A549 (cell line): ENCODE data around the gene INPP4B. TPM values are rescaled to one million over a fixed set of nuclear protein-coding genes. Genes with fewer than 3 reads are reported as not detected.

Experiments
- ATAC-seq, 2 experiments: fragments of 200-7000 bp in 1 of 2; fragments of >200 bp in 1 of 2; cut with Nextera tagmentation in 1 of 2; cut with Tn5 transposase in 1 of 2; 3 replicates each; pipeline versions ENCODE4 v1.8.0 to v1.9.1; 2018 to 2020; ENCODE audit warnings: mild to moderate bottlenecking in 1 of 2, moderate library complexity in 1 of 2
- CTCF ChIA-PET: fragments of 300-600 bp; sonication (Branson Sonifier 250); formaldehyde crosslinking; extraction: SDS; loops from one replicate; lab custom pipeline; 2021; ENCODE audit warnings: antibody characterized with exemption, inconsistent platforms; lab: Yijun Ruan, JAX
- POLR2A ChIA-PET: fragments of 350-600 bp; formaldehyde crosslinking; extraction: SDS; loops from one replicate; lab custom pipeline; 2021; ENCODE audit warnings: antibody characterized with exemption, inconsistent platforms; lab: Yijun Ruan, JAX
- DNase-seq, 2 experiments: peaks; one replicate each; pipeline versions ENCODE4 v3.0.0 to v3.0.0-alpha.2; 2011 to 2016; ENCODE audit warnings: low read depth in 1 of 2, low spot score in 1 of 2
- FAIRE-seq: peaks from 2 replicates; lab custom pipeline; 2011; peaks lifted over from hg19 to GRCh38; lab: Jason Lieb, UNC
- H3K27ac ChIP-seq, 2 experiments: fragments of >200 bp; sonication (Bioruptor Twin); formaldehyde crosslinking; 3 replicates each; pipeline ENCODE4 v1.5.1; 2016 to 2017
- H3K4me1 ChIP-seq: fragments of >200 bp; sonication (Bioruptor Twin); formaldehyde crosslinking; 3 replicates; pipeline ENCODE4 v1.6.1; 2016
- H3K4me2 ChIP-seq: fragments of >200 bp; sonication (Bioruptor Twin); formaldehyde crosslinking; 3 replicates; pipeline ENCODE4 v1.6.1; 2016
- H3K4me3 ChIP-seq: fragments of >200 bp; sonication (Bioruptor Twin); formaldehyde crosslinking; 3 replicates; pipeline ENCODE4 v1.5.1; 2016
- H3K9me3 ChIP-seq: fragments of >200 bp; sonication (Bioruptor Twin); formaldehyde crosslinking; 3 replicates; pipeline ENCODE4 v1.6.1; 2016
- ATOH8 ChIP-seq: fragments of 250-450 bp; sonication (Bioruptor Pico); IDR thresholded peaks from 2 replicates; pipeline ENCODE4 v1.5.0; 2020; ENCODE audit warnings: low read depth, mild to moderate bottlenecking, moderate library complexity
- CEBPB ChIP-seq, 2 experiments: fragments of >200 bp in 1 of 2; sonication (Bioruptor Twin) in 1 of 2; formaldehyde crosslinking in 1 of 2; IDR thresholded peaks; 2 replicates each; pipeline ENCODE4 v1.6.1; 2012 to 2016
- CTCF ChIP-seq: fragments of >200 bp; sonication (Bioruptor Twin); formaldehyde crosslinking; IDR thresholded peaks from 3 replicates; pipeline ENCODE4 v1.5.1; 2016
- EHMT2 ChIP-seq: fragments of 200-600 bp; sonication (generic); IDR thresholded peaks from 2 replicates; pipeline ENCODE4 v1.6.1; 2016; ENCODE audit warnings: antibody characterized with exemption, low read depth, mild to moderate bottlenecking, moderate library complexity
- ELK1 ChIP-seq: fragments of 150-350 bp; IDR thresholded peaks from 2 replicates; pipeline ENCODE4 v1.6.1; 2014; ENCODE audit warnings: low read depth, mild to moderate bottlenecking, low read length
- EP300 ChIP-seq, 2 experiments: fragments of >200 bp; sonication (Bioruptor Twin); formaldehyde crosslinking; IDR thresholded peaks; 2 replicates in 1 of 2; 3 replicates in 1 of 2; pipeline ENCODE4 v1.6.1; 2016 to 2017
- ESRRA ChIP-seq: fragments of 150-350 bp; IDR thresholded peaks from 2 replicates; pipeline ENCODE4 v1.6.1; 2014; ENCODE audit warnings: mild to moderate bottlenecking, low read length, borderline replicate concordance
- HES2 ChIP-seq: fragments of >200 bp; sonication (Bioruptor Twin); formaldehyde crosslinking; IDR thresholded peaks from 2 replicates; pipeline ENCODE4 v1.6.1; 2016
- HMGXB4 ChIP-seq: fragments of 250-450 bp; sonication (Bioruptor Pico); IDR thresholded peaks from 2 replicates; pipeline ENCODE4 v1.5.0; 2021; ENCODE audit warnings: mild to moderate bottlenecking, moderate library complexity, borderline replicate concordance
- HOXB5 ChIP-seq: fragments of 250-450 bp; sonication (Bioruptor Pico); IDR thresholded peaks from 2 replicates; pipeline ENCODE4 v1.5.0; 2020; ENCODE audit warnings: mild to moderate bottlenecking, moderate library complexity
- MAX ChIP-seq: IDR thresholded peaks from 2 replicates; pipeline ENCODE4 v1.6.1; 2012
- NPAS2 ChIP-seq: fragments of 250-450 bp; sonication (Bioruptor Pico); IDR thresholded peaks from 2 replicates; pipeline ENCODE4 v1.8.0; 2022; ENCODE audit warnings: mild to moderate bottlenecking, moderate library complexity, borderline replicate concordance
- RAD21 ChIP-seq, 2 experiments: fragments of >200 bp in 1 of 2; sonication (Bioruptor Twin) in 1 of 2; formaldehyde crosslinking in 1 of 2; IDR thresholded peaks in 1 of 2; conservative IDR thresholded peaks in 1 of 2; 2 replicates in 1 of 2; 3 replicates in 1 of 2; pipeline ENCODE4 v1.6.1; 2012 to 2018; ENCODE audit warnings: inconsistent platforms in 1 of 2
- RCOR1 ChIP-seq: fragments of 150-350 bp; IDR thresholded peaks from 2 replicates; pipeline ENCODE4 v1.6.1; 2014; ENCODE audit warnings: antibody characterized with exemption, low read length, low read depth
- RNF2 ChIP-seq: fragments of 200-600 bp; sonication (generic); IDR thresholded peaks from 2 replicates; pipeline ENCODE4 v1.6.1; 2016; ENCODE audit warnings: low read depth, mild to moderate bottlenecking, antibody characterized with exemption, moderate library complexity, borderline replicate concordance
- SREBF2 ChIP-seq: fragments of 450-650 bp; IDR thresholded peaks from 2 replicates; pipeline ENCODE4 v1.6.1; 2014; ENCODE audit warnings: mild to moderate bottlenecking, moderate library complexity
- TFCP2L1 ChIP-seq: fragments of 250-450 bp; sonication (Bioruptor Pico); IDR thresholded peaks from 2 replicates; pipeline ENCODE4 v1.5.0; 2021; ENCODE audit warnings: mild to moderate bottlenecking
- WGBS: methylation state at CpG from one replicate; pipeline ENCODE4 v1.1.6; 2017; ENCODE audit errors: missing lambda C conversion rate; 5-methylcytosine and 5-hydroxymethylcytosine counted together
- polyA plus RNA-seq, 4 experiments: library from polyadenylated mRNA; depleted of rRNA in 3 of 4; stranded (reverse); fragments of >200 nt; fragmentation: RNase III in 1 of 4; extraction: RNeasy Plus Mini Kit Qiagen cat#74134 plus additional on column Dnase treatment in 1 of 4; gene quantifications; 2 replicates in 3 of 4; 3 replicates in 1 of 4; pipeline ENCODE4 v1.2.3, GENCODE V29; 2011 to 2017

Gene INPP4B
- polyA plus RNA-seq, 2 of the 4 experiments (the other 2 are of a cell fraction): 7.2 to 14.9 TPM

- no peak for TF ChIP-seq ATOH8 (CRISPR knock-in tag)
- TF ChIP-seq HES2: 0 out of 2 replicates have a peak, but pooled peaks have one; percentile 38
- TF ChIP-seq ELK1: no peak
- TF ChIP-seq NPAS2 (CRISPR knock-in tag): no peak
Observed at GRCh38 chr4:142475663-142476062, 370.4 kb downstream of the INPP4B start (continued).

GRCh38 chr4:142474398-142475087, 371.6 kb downstream of the INPP4B start:
- DNase-seq (peak; percentile 2 to 68), ATAC-seq (peak; percentile 85 to 89), FAIRE-seq (no peak)
- ChIA-PET POLR2A (no interaction called here), CTCF (interaction anchor here (0.5 to 1.4 kb wide), 3 partner anchors 120 to 1599 kb away, joined by 3 read pairs; no protein-coding TSS in a partner anchor)
- Histone ChIP-seq H3K9me3 (no peaks in the 10 kb centered on the region), H3K4me1 (peaks cover 34% of the 10 kb centered on the region), H3K4me2 (peak overlapping the region; percentile 59), H3K4me3 (no peak overlapping the region), H3K27ac (peak overlapping the region; percentile 82 to 85)
- TF ChIP-seq HMGXB4 (CRISPR knock-in tag) (no peak), HOXB5 (no peak), EP300 (IDR thresholded peaks at IDR 0.05) (no peak), EHMT2 (no peak), TFCP2L1 (CRISPR knock-in tag) (no peak), CTCF (no peak), MAX (no peak), RNF2 (no peak), RAD21 (conservative IDR thresholded peaks at IDR 0.05 in 1 of 2, IDR thresholded peaks at IDR 0.05 in 1 of 2) (no peak), SREBF2 (no peak), ESRRA (no peak), CEBPB (IDR thresholded peaks at IDR 0.05) (no peak), RCOR1 (no peak)
- WGBS: 23% methylated on average over 3 of the region's 4 CpGs
